ENCODE measurements around the gene TLR8. TPM values are rescaled to one million over a fixed set of nuclear protein-coding genes. Genes with fewer than 3 reads are reported as not detected.

TLR8 gene
- total and polyA plus RNA-seq, 2 of the 13 experiments (the other 11 are each of a cell fraction or from before 2014, with no cell fraction given), result not detected

DNA sequence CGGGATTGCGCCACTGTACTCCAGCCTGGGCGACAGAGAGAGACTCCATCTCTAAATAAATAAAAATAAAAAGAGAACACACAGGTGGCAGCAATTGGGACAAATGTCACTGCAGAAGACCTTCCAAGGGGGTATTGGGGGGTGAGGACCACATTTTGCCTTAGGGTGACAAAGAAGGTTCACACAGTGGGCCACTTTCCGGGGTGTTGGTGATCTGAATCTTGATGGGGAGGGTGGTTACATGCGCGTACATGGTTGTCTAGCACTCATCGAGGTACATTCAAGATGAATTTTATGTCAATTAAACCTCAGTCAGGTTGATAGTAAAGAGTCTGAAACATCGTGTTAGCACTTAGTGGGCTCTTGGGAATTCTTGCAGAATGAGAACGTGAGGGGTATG lies 48.0 kb downstream of the TLR8 start:
- H3K27ac ChIP-seq (ENCODE audit: extremely low read length, insufficient read depth, low read length), result no peak overlapping the region
- H4K20me1 ChIP-seq (ENCODE audit: insufficient read depth, low read length), result no peaks in the 10 kb centered on the region
- H3K4me2 ChIP-seq (ENCODE audit: low read depth, low read length), result no peak overlapping the region
- FAIRE-seq, result no peak
- ChIA-PET CTCF (ENCODE audit: low intra/inter-chr PET ratio, low total read pairs) (no interaction called here), POLR2A (no interaction called here)
- H3K36me3 ChIP-seq (replicated peaks in 1 of 2; ENCODE audit: control insufficient read depth in 1 of 2, insufficient read depth in 2 of 2, low read length in 2 of 2), result no peaks in the 10 kb centered on the region
- H3K9ac ChIP-seq (ENCODE audit: insufficient read depth, low read depth, low read length), result no peak overlapping the region
- TF ChIP-seq HNRNPK (IDR thresholded peaks at IDR 0.05; ENCODE audit: low read depth, low read length, poor library complexity, severe bottlenecking) (no peak), TMF1 (CRISPR knock-in tag; IDR thresholded peaks at IDR 0.05; ENCODE audit: low read depth) (no peak), ATF7 (IDR thresholded peaks at IDR 0.05) (no peak), ATF7 (CRISPR knock-in tag; IDR thresholded peaks at IDR 0.05) (no peak), TEAD2 (CRISPR knock-in tag; IDR thresholded peaks at IDR 0.05) (no peak), ZBTB33 (CRISPR knock-in tag; IDR thresholded peaks at IDR 0.05) (no peak), ZNF383 (CRISPR knock-in tag; IDR thresholded peaks at IDR 0.05; ENCODE audit: borderline replicate concordance) (no peak), ZNF382 (CRISPR knock-in tag; IDR thresholded peaks at IDR 0.05; ENCODE audit: borderline replicate concordance) (no peak), SP1 (IDR thresholded peaks at IDR 0.05) (no peak), SP1 (CRISPR knock-in tag; IDR thresholded peaks at IDR 0.05) (no peak), ZNF20 (CRISPR knock-in tag; IDR thresholded peaks at IDR 0.05) (no peak)
- no peak overlapping the region for H3K4me3 ChIP-seq (replicated peaks in 1 of 3; ENCODE audit: insufficient read depth in 1 of 3, low read depth in 2 of 3, low read length in 3 of 3)
- no peaks in the 10 kb centered on the region for H3K27me3 ChIP-seq (ENCODE audit: control insufficient read depth in 1 of 2, insufficient read depth in 2 of 2, low read length in 2 of 2)
- no TSS peak for BruUV-seq (replicated peaks)
- no peaks in the 10 kb centered on the region for H3K9me3 ChIP-seq (ENCODE audit: low read length)
- H2AFZ ChIP-seq (ENCODE audit: low read length), result no peak overlapping the region
- in situ Hi-C loops (cut with HindIII; ENCODE audit: extremely low pct_ligation_motif_present, low pct_unique_long_range_greater_than_20kb), result loop anchor here (10.0 kb wide), 1 partner anchor 540 kb away; no protein-coding TSS in a partner anchor
- WGBS (ENCODE audit: low lambda C conversion rate), result 96% methylated on average over 8 of the region's 9 CpGs
- intact Hi-C loops (cut with micrococcal nuclease; ENCODE audit: unreplicated experiment), result no loop called here
- H3K4me1 ChIP-seq (ENCODE audit: insufficient read depth, low read length), result peaks cover 36% of the 10 kb centered on the region
- ATAC-seq, result no peak
- H3K79me2 ChIP-seq (ENCODE audit: insufficient read depth, low read length), result no peaks in the 10 kb centered on the region
- no peak for DNase-seq (ENCODE audit: low spot score)

Measured in HepG2 (cell line).